ENCODE results near the gene STARD3. TPM values are rescaled to one million over a fixed set of nuclear protein-coding genes. Genes with fewer than 3 reads are reported as not detected.

STARD3 gene
- total and polyA plus RNA-seq, 2 of the 13 experiments (the other 11 are each of a cell fraction or from before 2014, with no cell fraction given) = 34.6 to 100 TPM

- TF ChIP-seq ZNF597 (CRISPR knock-in tag; IDR thresholded peaks at IDR 0.05) (no peak), KDM5A (IDR thresholded peaks at IDR 0.05; ENCODE audit: borderline replicate concordance, low read length) (0 out of 2 replicates have a peak, but pooled peaks have one; percentile 5), ZBTB38 (CRISPR knock-in tag; IDR thresholded peaks at IDR 0.05) (peak; percentile 43; the same call in 1 of the 2 replicates), SMARCC2 (IDR thresholded peaks at IDR 0.05) (no peak)
Measured at GRCh38 chr17:39701012-39701783, 64.3 kb downstream of the STARD3 start (continued).

- H3K27me3 ChIP-seq (ENCODE audit: control insufficient read depth in 1 of 2, insufficient read depth in 2 of 2, low read length in 2 of 2) = no peaks in the 10 kb centered on the region
- H3K27ac ChIP-seq (ENCODE audit: extremely low read length, insufficient read depth, low read length) = peak overlapping the region; percentile 78
- POLR2A ChIA-PET = interaction anchor here (0.9 to 6.6 kb wide), 12 partner anchors 8 to 397 kb away, joined by 3 to 118 read pairs (median 12); partner anchors contain the start of genes GRB7, MIEN1 and PGAP3
- DNase-seq (ENCODE audit: low spot score) (no peak), ATAC-seq (no peak), FAIRE-seq (peak; percentile 21)
- peaks cover 69% of the 10 kb centered on the region for H3K4me1 ChIP-seq (ENCODE audit: insufficient read depth, low read length)
- H4K20me1 ChIP-seq (ENCODE audit: insufficient read depth, low read length) = peaks cover 14% of the 10 kb centered on the region; the same call in 1 of the 2 replicates
- H3K4me2 ChIP-seq (ENCODE audit: low read depth, low read length) = peak overlapping the region; percentile 92
- H2AFZ ChIP-seq (ENCODE audit: low read length) = no peak overlapping the region
- H3K9ac ChIP-seq (ENCODE audit: insufficient read depth, low read depth, low read length) = peak overlapping the region; percentile 88
- peaks cover 6 to 9% of the 10 kb centered on the region in 2 experiments; a peak in 4 of 5 replicates for H3K36me3 ChIP-seq (replicated peaks in 1 of 2; ENCODE audit: control insufficient read depth in 1 of 2, insufficient read depth in 2 of 2, low read length in 2 of 2)
- no peaks in the 10 kb centered on the region for H3K9me3 ChIP-seq (ENCODE audit: low read length)
- H3K4me3 ChIP-seq (replicated peaks in 1 of 3; ENCODE audit: insufficient read depth in 1 of 3, low read depth in 2 of 3, low read length in 3 of 3) = peak overlapping the region; percentile 90 to 94 (median 90)
- 43% methylated on average over 4 of the region's 4 CpGs for WGBS (ENCODE audit: low lambda C conversion rate)
- H3K79me2 ChIP-seq (ENCODE audit: insufficient read depth, low read length) = peaks cover 63% of the 10 kb centered on the region
- intact Hi-C loops (cut with micrococcal nuclease; ENCODE audit: unreplicated experiment) = no loop called here
- no TSS peak for BruUV-seq (replicated peaks)
- in situ Hi-C loops (cut with HindIII; ENCODE audit: extremely low pct_ligation_motif_present, low pct_unique_long_range_greater_than_20kb) = no loop called here
- CTCF ChIA-PET (ENCODE audit: low intra/inter-chr PET ratio, low total read pairs) = interaction anchor here (1.3 to 1.6 kb wide), 2 partner anchors 53 to 80 kb away, joined by 4 read pairs; no protein-coding TSS in a partner anchor
- TF ChIP-seq NR1H2 (CRISPR knock-in tag; IDR thresholded peaks at IDR 0.05; ENCODE audit: borderline replicate concordance, low read depth) (no peak), ZNF776 (CRISPR knock-in tag; IDR thresholded peaks at IDR 0.05) (0 out of 2 replicates have a peak, but pooled peaks have one; percentile 12), ZNF280D (CRISPR knock-in tag; IDR thresholded peaks at IDR 0.05) (no peak), TEAD2 (CRISPR knock-in tag; IDR thresholded peaks at IDR 0.05) (no peak), SKI (IDR thresholded peaks at IDR 0.05; ENCODE audit: partially characterized antibody) (no peak), ZNF501 (CRISPR knock-in tag; IDR thresholded peaks at IDR 0.05) (peak; percentile 65), GATAD2A (CRISPR knock-in tag; IDR thresholded peaks at IDR 0.05) (no peak), PBX3 (CRISPR knock-in tag; IDR thresholded peaks at IDR 0.05; ENCODE audit: borderline replicate concordance) (no peak), KMT2A (CRISPR knock-in tag; IDR thresholded peaks at IDR 0.05) (peak; percentile 18; the same call in 1 of the 2 replicates), SAFB2 (CRISPR knock-in tag; IDR thresholded peaks at IDR 0.05; ENCODE audit: borderline replicate concordance, low read depth) (no peak), ZNF180 (CRISPR knock-in tag; IDR thresholded peaks at IDR 0.05; ENCODE audit: borderline replicate concordance, low read depth) (no peak)
Measured at GRCh38 chr17:39701784-39702422, 65.0 kb downstream of the STARD3 start.

Data from HepG2 (cell line).